GM13977 (cell line): ENCODE measurements around the gene KLRG1.
A peak's percentile ranks its signal among the peaks of the same experiment; 100 is the strongest.

ENCODE experiments used
- DNase-seq: peaks from one replicate; pipeline ENCODE4 v3.0.0; 2012; ENCODE audit warnings: low spot score
- in situ Hi-C: fragments of 300-500 bp; cut with MboI; formaldehyde crosslinking; loops from one replicate; pipeline ENCODE4 v1.12.0; 2022; ENCODE audit warnings: low sequenced_read_pairs, low pct_unique_long_range_greater_than_20kb, mixed read lengths, inconsistent platforms; ENCODE audit not compliant: unreplicated experiment
- TF ChIP-seq, protein P1 (sequence below): IDR thresholded peaks from 2 replicates; pipeline ENCODE4 v1.5.1; 2012; ENCODE audit warnings: mild to moderate bottlenecking, control low read depth; ENCODE audit not compliant: insufficient read depth; ENCODE audit errors: extremely low read depth, missing control alignments

The KLRG1 gene

DNA sequence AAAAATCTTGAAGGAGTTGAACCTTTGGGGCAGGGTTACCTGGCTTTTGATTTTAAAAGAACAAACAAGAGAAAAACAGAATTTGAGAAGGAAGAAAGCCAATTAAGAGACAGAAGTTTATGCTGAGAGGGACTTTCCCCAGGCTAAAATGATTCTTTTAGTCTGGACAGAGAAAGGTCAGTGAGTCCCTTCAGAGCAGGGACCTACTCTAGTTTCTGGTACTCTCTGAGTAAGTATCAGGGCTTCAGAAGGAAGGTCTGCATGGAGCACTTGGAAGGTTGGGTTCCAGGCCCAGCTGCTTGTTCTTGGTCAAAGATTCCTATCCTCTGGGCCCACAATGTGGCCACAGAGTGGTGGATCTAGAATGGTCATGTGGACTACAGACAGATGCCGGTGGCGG, 59.6 kb downstream of the KLRG1 start:
- in situ Hi-C loops = loop anchor here (10.0 kb wide), 3 partner anchors 124 to 384 kb away; partner anchors contain the start of gene MFAP5
- DNase-seq = no peak
- TF ChIP-seq, protein P1, sequence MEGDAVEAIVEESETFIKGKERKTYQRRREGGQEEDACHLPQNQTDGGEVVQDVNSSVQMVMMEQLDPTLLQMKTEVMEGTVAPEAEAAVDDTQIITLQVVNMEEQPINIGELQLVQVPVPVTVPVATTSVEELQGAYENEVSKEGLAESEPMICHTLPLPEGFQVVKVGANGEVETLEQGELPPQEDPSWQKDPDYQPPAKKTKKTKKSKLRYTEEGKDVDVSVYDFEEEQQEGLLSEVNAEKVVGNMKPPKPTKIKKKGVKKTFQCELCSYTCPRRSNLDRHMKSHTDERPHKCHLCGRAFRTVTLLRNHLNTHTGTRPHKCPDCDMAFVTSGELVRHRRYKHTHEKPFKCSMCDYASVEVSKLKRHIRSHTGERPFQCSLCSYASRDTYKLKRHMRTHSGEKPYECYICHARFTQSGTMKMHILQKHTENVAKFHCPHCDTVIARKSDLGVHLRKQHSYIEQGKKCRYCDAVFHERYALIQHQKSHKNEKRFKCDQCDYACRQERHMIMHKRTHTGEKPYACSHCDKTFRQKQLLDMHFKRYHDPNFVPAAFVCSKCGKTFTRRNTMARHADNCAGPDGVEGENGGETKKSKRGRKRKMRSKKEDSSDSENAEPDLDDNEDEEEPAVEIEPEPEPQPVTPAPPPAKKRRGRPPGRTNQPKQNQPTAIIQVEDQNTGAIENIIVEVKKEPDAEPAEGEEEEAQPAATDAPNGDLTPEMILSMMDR = no peak

GRCh38 chr12:9049520-9050133, 60.3 kb downstream of the KLRG1 start:
- TF ChIP-seq, protein P1 = peak; percentile 43
- peak; percentile 39 for DNase-seq
- in situ Hi-C loops = loop anchor here (10.0 kb wide), 3 partner anchors 125 to 385 kb away; partner anchors contain the start of gene MFAP5

- in situ Hi-C loops = no loop called here
- TF ChIP-seq, protein P1 = no peak
- no peak for DNase-seq
Measured at GRCh38 chr12:9050521-9051157, 61.3 kb downstream of the KLRG1 start.

DNA sequence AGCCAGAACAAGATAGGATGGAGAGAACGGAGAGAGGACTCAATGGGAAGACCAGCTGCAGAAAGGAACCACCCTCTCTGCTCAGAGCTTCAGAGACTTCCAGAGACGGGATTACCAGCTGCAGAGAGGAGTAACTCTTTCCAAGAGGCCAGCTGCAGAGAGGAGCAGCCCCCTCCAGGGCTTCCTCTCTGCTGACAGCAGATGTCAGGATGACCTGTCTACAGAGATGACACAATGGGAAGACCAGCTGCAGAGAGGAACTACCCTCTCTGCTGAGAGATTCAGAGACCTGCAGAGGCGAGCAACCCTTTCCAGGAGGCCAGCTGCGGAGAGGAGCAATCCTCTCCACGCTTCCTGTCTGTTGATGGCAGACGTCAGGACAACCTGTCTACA, 61.8 kb downstream of the KLRG1 start:
- no peak for DNase-seq
- in situ Hi-C loops = no loop called here
- TF ChIP-seq, protein P1 = no peak

DNA sequence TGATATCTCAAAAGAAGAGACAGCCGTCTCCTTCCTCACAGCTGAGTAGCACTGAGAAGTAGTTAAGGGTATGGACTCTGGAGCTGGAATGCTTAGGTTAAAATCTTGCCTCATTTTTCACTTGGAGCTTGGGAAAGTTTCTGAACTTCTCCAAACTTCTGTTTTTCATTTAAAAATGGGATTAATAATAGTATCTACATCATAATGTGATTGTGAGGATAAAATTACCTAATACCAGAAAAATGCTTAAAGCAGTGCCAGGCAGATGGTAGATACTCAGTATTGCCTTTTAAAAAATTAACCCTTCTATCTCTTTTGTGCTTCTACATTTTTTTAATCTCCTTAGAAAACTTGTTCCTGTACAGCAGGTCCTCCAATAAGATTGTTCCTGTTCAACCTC, 63.3 kb downstream of the KLRG1 start:
- in situ Hi-C loops = no loop called here
- DNase-seq = no peak
- TF ChIP-seq, protein P1 = no peak
